ENCODE results near the gene KPRP.

The KPRP gene

GRCh38 chr1:152737997-152738396, 19.8 kb upstream of the KPRP start:
- Histone ChIP-seq H3K4me3 (no peak overlapping the region), H3K9me3 (no peaks in the 10 kb centered on the region), H3K36me3 (no peaks in the 10 kb centered on the region), H3K27ac (no peak overlapping the region), H3K4me1 (no peaks in the 10 kb centered on the region), H3K27me3 (no peaks in the 10 kb centered on the region)
- no peak for TF ChIP-seq CTCF (IDR thresholded peaks at IDR 0.05)
- intact Hi-C loops (cut with DNase I; ENCODE audit: low total_unique reads) = no loop called here
- DNase-seq = no peak

- Histone ChIP-seq H3K9me3 (no peaks in the 10 kb centered on the region), H3K27me3 (no peaks in the 10 kb centered on the region), H3K36me3 (no peaks in the 10 kb centered on the region), H3K27ac (no peak overlapping the region), H3K4me1 (no peaks in the 10 kb centered on the region), H3K4me3 (no peak overlapping the region)
- TF ChIP-seq CTCF (IDR thresholded peaks at IDR 0.05) = no peak
- intact Hi-C loops (cut with DNase I; ENCODE audit: low total_unique reads) = no loop called here
- no peak for DNase-seq
These were observed 18.0 kb upstream of the KPRP start for GRCh38 chr1:152739841-152740240.

GRCh38 chr1:152741656-152742055, 16.2 kb upstream of the KPRP start:
- intact Hi-C loops (cut with DNase I; ENCODE audit: low total_unique reads) = no loop called here
- no peaks in the 10 kb centered on the region for H3K4me1 ChIP-seq
- no peaks in the 10 kb centered on the region for H3K9me3 ChIP-seq
- H3K36me3 ChIP-seq = no peaks in the 10 kb centered on the region
- DNase-seq = no peak
- H3K4me3 ChIP-seq = no peak overlapping the region
- H3K27me3 ChIP-seq = no peaks in the 10 kb centered on the region
- no peak for TF ChIP-seq CTCF (IDR thresholded peaks at IDR 0.05)
- no peak overlapping the region for H3K27ac ChIP-seq

GRCh38 chr1:152743371-152744145, 14.3 kb upstream of the KPRP start:
- Histone ChIP-seq H3K27ac (no peak overlapping the region), H3K27me3 (no peaks in the 10 kb centered on the region), H3K9me3 (no peaks in the 10 kb centered on the region), H3K4me3 (no peak overlapping the region), H3K4me1 (no peaks in the 10 kb centered on the region), H3K36me3 (no peaks in the 10 kb centered on the region)
- TF ChIP-seq CTCF (IDR thresholded peaks at IDR 0.05) = no peak
- intact Hi-C loops (cut with DNase I; ENCODE audit: low total_unique reads) = no loop called here
- no peak for DNase-seq

- intact Hi-C loops (cut with DNase I; ENCODE audit: low total_unique reads) = no loop called here
- no peak for DNase-seq
- Histone ChIP-seq H3K4me3 (no peak overlapping the region), H3K4me1 (no peaks in the 10 kb centered on the region), H3K27ac (no peak overlapping the region), H3K27me3 (no peaks in the 10 kb centered on the region), H3K36me3 (no peaks in the 10 kb centered on the region), H3K9me3 (no peaks in the 10 kb centered on the region)
- TF ChIP-seq CTCF (IDR thresholded peaks at IDR 0.05) = no peak
These were observed 12.5 kb upstream of the KPRP start for GRCh38 chr1:152745289-152745704.
